ENCODE data around the gene SNX22. TPM values are rescaled to one million over a fixed set of nuclear protein-coding genes. Genes with fewer than 3 reads are reported as not detected.
"Not testable (repeated sequence)": the region's sequence is repeated elsewhere in the genome, so short reads cannot be mapped to it uniquely, and the experiment has no call there.

SNX22 gene
- 1 to 10 TPM; 2.0 TPM for total RNA-seq
- 1.9 TPM for polyA plus RNA-seq (ENCODE audit: insufficient read depth, low read depth, low replicate concordance)
- long read RNA-seq, donor 1, partial matches to known transcripts = 107 of 719 reads
- long read RNA-seq, donor 1, other reads (novel, unspliced or antisense) = 610 of 719 reads
- long read RNA-seq, donor 2, partial matches to known transcripts = 78 of 387 reads
- long read RNA-seq, donor 2, other reads (novel, unspliced or antisense) = 309 of 387 reads

DNA sequence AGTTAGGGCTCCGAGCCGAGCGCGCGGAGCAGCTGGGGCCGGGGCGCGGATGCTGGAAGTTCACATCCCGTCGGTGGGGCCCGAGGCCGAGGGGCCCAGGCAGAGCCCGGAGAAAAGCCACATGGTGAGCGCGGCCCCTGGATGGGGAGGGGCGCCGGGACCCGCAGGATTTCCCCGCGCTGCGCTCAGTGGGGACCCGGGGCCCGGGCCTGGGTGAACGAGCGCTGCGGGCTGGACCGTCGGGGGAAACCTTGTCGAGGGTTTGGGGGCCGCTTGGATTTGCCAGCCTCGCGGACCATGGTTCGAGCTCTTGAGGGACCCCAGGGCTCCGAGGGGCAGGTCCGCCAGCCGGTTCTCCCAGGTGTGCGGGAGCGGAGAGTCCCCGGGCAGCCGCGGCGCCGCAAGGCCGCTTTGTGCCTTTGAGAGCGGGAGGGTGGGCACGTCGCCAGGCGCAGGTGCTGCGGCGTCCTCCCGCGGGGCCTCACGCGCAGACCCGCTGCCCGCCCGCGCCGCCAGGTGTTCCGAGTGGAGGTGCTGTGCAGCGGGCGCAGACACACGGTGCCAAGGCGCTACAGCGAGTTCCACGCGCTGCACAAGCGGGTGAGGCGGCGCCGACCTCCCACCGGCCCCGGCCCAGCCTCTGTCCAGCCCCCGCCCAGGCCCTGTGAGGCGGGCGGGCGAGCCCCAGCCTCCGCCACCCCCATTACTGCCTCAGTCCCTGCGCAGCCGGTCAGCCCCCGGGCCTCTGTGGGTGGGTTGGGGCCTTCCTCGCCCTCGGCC is at the start of gene SNX22:
TSS of gene SNX22 (plus strand) at position 5 of the 780 bp plus-strand sequence. CDS start at position 50, 45 bp downstream.
- WGBS, 2 donors = 3% methylated on average over 44 of the region's 83 CpGs; no CpG with 5 or more reads in 1 of the 2 donors
- Histone ChIP-seq H3K27ac (no peak within 1 kb of the TSS), H3K4me3 (peak within 1 kb of the TSS; percentile 17 to 37), H3K9me3 (no peaks in the 10 kb centered on the region), H3K36me3 (ENCODE audit: low read depth, missing control alignments) (no peaks in the 10 kb centered on the region), H3K4me1 (peaks cover 19% of the 10 kb centered on the region), H3K27me3 (no peaks in the 10 kb centered on the region)
- no peak for DNase-seq
- intact Hi-C loops (cut with DNase I; ENCODE audit: low total_unique reads) = loop anchor here (5.0 kb wide), 1 partner anchor 55 kb away; the partner anchor contains the start of gene SNX1
- no peak for TF ChIP-seq POLR2A (IDR thresholded peaks at IDR 0.05)
- TF ChIP-seq, protein P1, sequence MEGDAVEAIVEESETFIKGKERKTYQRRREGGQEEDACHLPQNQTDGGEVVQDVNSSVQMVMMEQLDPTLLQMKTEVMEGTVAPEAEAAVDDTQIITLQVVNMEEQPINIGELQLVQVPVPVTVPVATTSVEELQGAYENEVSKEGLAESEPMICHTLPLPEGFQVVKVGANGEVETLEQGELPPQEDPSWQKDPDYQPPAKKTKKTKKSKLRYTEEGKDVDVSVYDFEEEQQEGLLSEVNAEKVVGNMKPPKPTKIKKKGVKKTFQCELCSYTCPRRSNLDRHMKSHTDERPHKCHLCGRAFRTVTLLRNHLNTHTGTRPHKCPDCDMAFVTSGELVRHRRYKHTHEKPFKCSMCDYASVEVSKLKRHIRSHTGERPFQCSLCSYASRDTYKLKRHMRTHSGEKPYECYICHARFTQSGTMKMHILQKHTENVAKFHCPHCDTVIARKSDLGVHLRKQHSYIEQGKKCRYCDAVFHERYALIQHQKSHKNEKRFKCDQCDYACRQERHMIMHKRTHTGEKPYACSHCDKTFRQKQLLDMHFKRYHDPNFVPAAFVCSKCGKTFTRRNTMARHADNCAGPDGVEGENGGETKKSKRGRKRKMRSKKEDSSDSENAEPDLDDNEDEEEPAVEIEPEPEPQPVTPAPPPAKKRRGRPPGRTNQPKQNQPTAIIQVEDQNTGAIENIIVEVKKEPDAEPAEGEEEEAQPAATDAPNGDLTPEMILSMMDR (IDR thresholded peaks at IDR 0.05) = no peak

DNA sequence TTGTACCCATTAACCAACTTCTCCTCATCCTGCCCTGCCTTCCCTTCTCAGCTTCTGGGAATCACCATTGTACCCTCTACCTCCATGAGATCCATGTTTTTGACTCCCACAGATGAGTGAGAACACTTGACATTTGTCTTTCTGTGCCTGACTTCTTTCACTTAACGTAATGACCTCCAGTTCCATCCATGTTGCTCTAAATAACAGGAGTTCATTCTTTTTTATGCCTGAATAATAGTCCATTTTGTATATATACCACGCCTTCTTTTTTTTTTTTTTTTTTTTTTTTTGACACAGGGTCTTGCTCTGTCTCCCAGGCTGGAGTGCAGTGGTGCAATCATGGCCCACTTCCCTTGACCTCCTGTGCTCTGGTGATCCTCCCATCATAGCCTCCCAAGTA is 49.0 kb upstream of the SNX22 start:
- no peak overlapping the region for H3K27ac ChIP-seq
- peaks cover 7% of the 10 kb centered on the region for H3K4me1 ChIP-seq
- TF ChIP-seq POLR2A (IDR thresholded peaks at IDR 0.05) = no peak
- intact Hi-C loops (cut with DNase I; ENCODE audit: low total_unique reads) = no loop called here
- H3K27me3 ChIP-seq = no peaks in the 10 kb centered on the region
- WGBS, 2 donors = 84 to 89% methylated on average over 2 of the region's 2 CpGs
- H3K9me3 ChIP-seq = no peaks in the 10 kb centered on the region
- H3K36me3 ChIP-seq (ENCODE audit: low read depth, missing control alignments) = no peaks in the 10 kb centered on the region
- H3K4me3 ChIP-seq = no peak overlapping the region
- DNase-seq = no peak

DNA sequence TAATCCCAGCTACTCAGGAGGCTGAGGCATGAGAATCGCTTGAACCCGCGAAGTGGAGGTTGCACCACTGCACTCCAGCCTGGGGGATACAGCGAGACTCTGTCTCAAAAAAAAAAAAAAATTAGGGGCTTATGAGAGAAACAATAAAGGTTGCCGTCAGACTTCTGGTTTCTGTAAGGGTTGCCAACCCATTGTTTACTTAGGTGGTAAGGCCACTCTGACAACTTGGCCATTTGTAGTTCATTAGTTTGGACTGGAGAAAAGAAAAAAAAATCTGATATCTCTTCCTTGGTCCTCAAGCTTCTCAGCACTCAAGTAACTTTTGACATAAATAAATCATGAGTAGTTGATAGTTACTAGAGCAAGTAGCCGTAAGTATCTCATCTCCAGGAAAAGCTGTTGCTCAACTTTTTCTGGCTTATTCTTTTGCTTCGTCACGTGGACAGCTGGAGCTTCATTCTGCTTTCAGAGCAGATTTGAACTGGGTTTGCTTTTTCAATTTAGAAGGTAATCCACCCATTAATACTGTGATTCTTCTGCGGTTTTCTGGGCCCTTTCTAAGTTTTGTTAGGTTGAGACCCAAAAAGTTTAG is 46.3 kb upstream of the SNX22 start:
- Histone ChIP-seq H3K27ac (peak overlapping the region in 1 of 2 donors; percentile 6), H3K36me3 (ENCODE audit: low read depth, missing control alignments) (no peaks in the 10 kb centered on the region), H3K9me3 (no peaks in the 10 kb centered on the region), H3K27me3 (no peaks in the 10 kb centered on the region), H3K4me1 (peaks cover 5% of the 10 kb centered on the region), H3K4me3 (no peak overlapping the region)
- TF ChIP-seq, protein P1 (IDR thresholded peaks at IDR 0.05) = no peak
- TF ChIP-seq POLR2A (IDR thresholded peaks at IDR 0.05) = no peak
- 79 to 85% methylated on average over 9 of the region's 9 CpGs for WGBS, 2 donors
- DNase-seq = peak; percentile 38
- intact Hi-C loops (cut with DNase I; ENCODE audit: low total_unique reads) = no loop called here

DNA sequence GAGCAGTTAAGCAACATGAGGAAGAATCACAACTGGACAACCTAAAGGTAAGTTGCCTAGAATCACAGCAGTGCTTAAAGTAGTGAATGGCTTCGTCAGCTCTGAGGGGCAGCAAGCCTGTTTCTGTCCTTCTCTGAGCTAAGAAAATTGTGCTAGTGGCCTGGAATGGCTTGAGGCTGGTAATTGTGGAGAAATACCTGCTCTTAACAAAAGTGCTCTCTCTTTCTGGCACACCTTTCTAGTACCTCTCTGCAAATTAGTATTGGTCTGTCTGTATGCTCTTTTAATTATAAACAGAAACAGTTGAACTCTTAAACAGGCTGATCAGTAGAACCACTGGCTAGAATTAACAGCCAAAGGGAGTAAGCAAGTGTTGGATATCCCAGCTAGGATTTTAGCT is 44.2 kb upstream of the SNX22 start:
- peaks cover 11% of the 10 kb centered on the region for H3K4me1 ChIP-seq
- intact Hi-C loops (cut with DNase I; ENCODE audit: low total_unique reads) = no loop called here
- H3K27me3 ChIP-seq = no peaks in the 10 kb centered on the region
- DNase-seq = no peak
- no peaks in the 10 kb centered on the region for H3K9me3 ChIP-seq
- no peak overlapping the region for H3K27ac ChIP-seq
- H3K4me3 ChIP-seq = no peak overlapping the region
- H3K36me3 ChIP-seq (ENCODE audit: low read depth, missing control alignments) = no peaks in the 10 kb centered on the region
- WGBS, 2 donors = 92 to 97% methylated on average over 1 of the region's 1 CpG
- no peak for TF ChIP-seq POLR2A (IDR thresholded peaks at IDR 0.05)
- TF ChIP-seq, protein P1 (IDR thresholded peaks at IDR 0.05) = no peak

DNA sequence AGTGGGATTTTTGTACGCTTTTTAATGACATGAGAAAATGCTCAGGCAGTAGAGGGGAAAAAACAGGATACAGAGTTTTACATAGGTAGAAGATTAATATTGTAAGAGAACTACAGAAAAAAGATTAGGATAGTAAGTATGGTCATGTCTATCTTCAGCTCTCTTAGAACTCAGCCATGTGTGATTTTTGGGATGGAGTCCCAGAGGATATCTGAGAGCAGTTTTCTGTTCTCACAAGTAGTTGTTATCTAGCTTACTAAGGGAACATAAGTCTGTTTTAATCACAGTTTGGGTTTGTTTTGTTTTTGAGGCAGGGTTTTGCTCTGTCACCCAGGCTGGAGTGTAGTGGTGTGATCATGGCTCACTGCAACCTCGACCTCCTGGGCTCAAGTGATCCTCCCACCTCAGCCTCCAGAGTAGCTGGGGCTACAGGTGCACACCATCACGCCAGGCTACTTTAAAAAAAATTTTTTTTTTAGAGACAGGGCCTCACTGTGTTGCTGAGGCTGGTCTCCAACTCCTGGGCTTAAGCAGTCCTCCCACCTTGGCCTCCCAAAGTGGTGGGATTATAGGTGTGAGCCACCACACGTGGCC is 41.3 kb upstream of the SNX22 start:
- H3K27me3 ChIP-seq; H3K36me3 ChIP-seq (ENCODE audit: low read depth, missing control alignments); DNase-seq; intact Hi-C loops (cut with DNase I; ENCODE audit: low total_unique reads); H3K4me3 ChIP-seq; H3K9me3 ChIP-seq; H3K27ac ChIP-seq: not testable (repeated sequence)
- WGBS, 2 donors = 92 to 94% methylated on average over 4 of the region's 4 CpGs
- peaks cover 11% of the 10 kb centered on the region for H3K4me1 ChIP-seq
